WTC11 (cell line): ENCODE measurements around the gene PROX2. TPM values are rescaled to one million over a fixed set of nuclear protein-coding genes. Genes with fewer than 3 reads are reported as not detected.

Experiments
- ATAC-seq: fragments of 200-7000 bp; cut with Tn5 transposase; 2 replicates; pipeline ENCODE4 v1.10.0; 2021; ENCODE audit warnings: mild to moderate bottlenecking, moderate library complexity
- CTCF ChIA-PET: fragments of 300-600 bp; sonication (Branson Sonifier 250); formaldehyde crosslinking; loops from one replicate; lab custom pipeline; 2021; ENCODE audit warnings: antibody characterized with exemption; lab: Charles Lee
- POLR2A ChIA-PET: fragments of 350-600 bp; sonication (Branson Sonifier 250); formaldehyde crosslinking; loops from one replicate; lab custom pipeline; 2021; ENCODE audit warnings: antibody characterized with exemption; lab: Charles Lee
- DNase-seq: peaks from one replicate; pipeline ENCODE4 v3.0.0; 2021; ENCODE audit warnings: low spot score
- H3K27ac Mint-ChIP-seq: 2 replicates; pipeline ENCODE4 v1.8.0; 2021; ENCODE audit warnings: mixed read lengths
- H3K27me3 Mint-ChIP-seq: 2 replicates; pipeline ENCODE4 v1.8.0; 2021; ENCODE audit warnings: low read depth, mild to moderate bottlenecking, moderate library complexity, mixed read lengths
- H3K36me3 Mint-ChIP-seq: 2 replicates; pipeline ENCODE4 v1.8.0; 2021; ENCODE audit warnings: mixed read lengths
- H3K4me1 Mint-ChIP-seq: 2 replicates; pipeline ENCODE4 v1.8.0; 2022; ENCODE audit warnings: mixed read lengths
- H3K4me3 Mint-ChIP-seq: 2 replicates; pipeline ENCODE4 v1.8.0; 2021; ENCODE audit warnings: mild to moderate bottlenecking, moderate library complexity, mixed read lengths
- H3K9me3 Mint-ChIP-seq: 2 replicates; pipeline ENCODE4 v1.8.0; 2021; ENCODE audit warnings: mixed read lengths
- CDX4 ChIP-seq: fragments of 250-450 bp; sonication (Bioruptor Pico); IDR thresholded peaks from 2 replicates; pipeline ENCODE4 v1.9.0; 2021; ENCODE audit warnings: moderate library complexity, mild to moderate bottlenecking, inconsistent platforms, borderline replicate concordance
- CREM ChIP-seq: sonication (generic); formaldehyde crosslinking; IDR thresholded peaks from 2 replicates; pipeline ENCODE4 v1.8.1; 2022; ENCODE audit warnings: mild to moderate bottlenecking, missing genetic modification reagents, moderate library complexity
- CTCF ChIP-seq: fragments of 200-600 bp; IDR thresholded peaks from 2 replicates; pipeline ENCODE4 v1.8.0; 2022; ENCODE audit warnings: antibody characterized with exemption
- E2F4 ChIP-seq: sonication (generic); formaldehyde crosslinking; IDR thresholded peaks from 2 replicates; pipeline ENCODE4 v1.8.1; 2022; ENCODE audit warnings: low read depth, mild to moderate bottlenecking, moderate library complexity, missing genetic modification reagents, borderline replicate concordance
- ERG ChIP-seq: fragments of 250-450 bp; sonication (Bioruptor Pico); IDR thresholded peaks from 2 replicates; pipeline ENCODE4 v1.8.0; 2021; ENCODE audit warnings: mild to moderate bottlenecking
- ETV6 ChIP-seq: sonication (generic); formaldehyde crosslinking; IDR thresholded peaks from 2 replicates; pipeline ENCODE4 v1.8.1; 2022; ENCODE audit warnings: mild to moderate bottlenecking, missing genetic modification reagents
- GABPB1 ChIP-seq: sonication (generic); formaldehyde crosslinking; IDR thresholded peaks from 2 replicates; pipeline ENCODE4 v1.8.1; 2023; ENCODE audit warnings: mild to moderate bottlenecking, missing genetic modification reagents
- GTF2I ChIP-seq: fragments of 250-450 bp; sonication (Bioruptor Pico); conservative IDR thresholded peaks from 2 replicates; pipeline ENCODE4 v1.4.0; 2021; ENCODE audit warnings: mild to moderate bottlenecking
- MAX ChIP-seq: sonication (generic); formaldehyde crosslinking; IDR thresholded peaks from 2 replicates; pipeline ENCODE4 v1.8.0; 2022; ENCODE audit warnings: mild to moderate bottlenecking, missing genetic modification reagents
- NFATC4 ChIP-seq: fragments of 250-450 bp; sonication (Bioruptor Pico); IDR thresholded peaks from 2 replicates; pipeline ENCODE4 v1.9.0; 2021; ENCODE audit warnings: mild to moderate bottlenecking
- PRDM15 ChIP-seq: sonication (generic); formaldehyde crosslinking; IDR thresholded peaks from 2 replicates; pipeline ENCODE4 v1.8.0; 2022; ENCODE audit warnings: missing genetic modification reagents
- PREB ChIP-seq: sonication (generic); formaldehyde crosslinking; IDR thresholded peaks from 2 replicates; pipeline ENCODE4 v1.8.1; 2022; ENCODE audit warnings: mild to moderate bottlenecking, missing genetic modification reagents, moderate library complexity, borderline replicate concordance
- PRRX2 ChIP-seq: fragments of 250-450 bp; sonication (Bioruptor Pico); IDR thresholded peaks from 2 replicates; pipeline ENCODE4 v1.8.0; 2021; ENCODE audit warnings: mild to moderate bottlenecking
- RELA ChIP-seq: sonication (generic); formaldehyde crosslinking; IDR thresholded peaks from 2 replicates; pipeline ENCODE4 v1.8.1; 2022; ENCODE audit warnings: missing genetic modification reagents, mild to moderate bottlenecking, borderline replicate concordance
- STAT6 ChIP-seq: sonication (generic); formaldehyde crosslinking; conservative IDR thresholded peaks from 2 replicates; pipeline ENCODE4 v1.8.1; 2023; ENCODE audit warnings: mild to moderate bottlenecking, low read depth, missing genetic modification reagents, moderate library complexity
- TCF7 ChIP-seq: sonication (generic); formaldehyde crosslinking; IDR thresholded peaks from 2 replicates; pipeline ENCODE4 v1.8.0; 2022; ENCODE audit warnings: mild to moderate bottlenecking, low read depth, missing genetic modification reagents, moderate library complexity
- ZMAT4 ChIP-seq: fragments of 250-450 bp; sonication (Bioruptor Pico); IDR thresholded peaks from 2 replicates; pipeline ENCODE4 v1.9.0; 2021; ENCODE audit warnings: mild to moderate bottlenecking
- ZNF423 ChIP-seq: fragments of 250-450 bp; sonication (Bioruptor Pico); IDR thresholded peaks from 2 replicates; pipeline ENCODE4 v2.1.2; 2022; ENCODE audit warnings: mild to moderate bottlenecking, moderate library complexity
- total RNA-seq: library from RNA; stranded (reverse); gene quantifications from 3 replicates; pipeline ENCODE4 v1.2.3, GENCODE V29; 2021

Gene PROX2
- total RNA-seq, 1 experiment from 2014 or later: 0.04 TPM

- Mint-ChIP-seq H3K4me1 (peaks cover 6% of the 10 kb centered on the region), H3K4me3 (no peak overlapping the region), H3K27ac (no peak overlapping the region), H3K9me3 (no peaks in the 10 kb centered on the region), H3K36me3 (no peaks in the 10 kb centered on the region), H3K27me3 (no peaks in the 10 kb centered on the region)
- ChIA-PET CTCF (interaction anchor here (2.5 kb wide), 1 partner anchor 10 kb away, joined by 11 read pairs; no protein-coding TSS in a partner anchor), POLR2A (no interaction called here)
- TF ChIP-seq MAX (no peak), ZMAT4 (CRISPR knock-in tag) (no peak), ERG (CRISPR knock-in tag) (no peak)
- DNase-seq (no peak), ATAC-seq (no peak)
Observed at GRCh38 chr14:74915826-74916225, 39.9 kb upstream of the PROX2 start.

- ChIA-PET CTCF (interaction anchor here (0.6 kb wide), 1 partner anchor 408 kb away, joined by 3 read pairs; no protein-coding TSS in a partner anchor), POLR2A (no interaction called here)
- ATAC-seq: no peak
- no peak for DNase-seq
- Mint-ChIP-seq H3K9me3 (no peaks in the 10 kb centered on the region), H3K4me3 (no peak overlapping the region), H3K27ac (no peak overlapping the region), H3K36me3 (no peaks in the 10 kb centered on the region), H3K27me3 (no peaks in the 10 kb centered on the region), H3K4me1 (peaks cover 6% of the 10 kb centered on the region)
- TF ChIP-seq STAT6 (CRISPR knock-in tag) (no peak), PREB (CRISPR knock-in tag) (no peak), GTF2I (CRISPR knock-in tag) (no peak), CREM (CRISPR knock-in tag) (no peak), PRRX2 (CRISPR knock-in tag) (no peak), NFATC4 (CRISPR knock-in tag) (no peak), ZNF423 (CRISPR knock-in tag) (no peak), PRDM15 (no peak), ETV6 (CRISPR knock-in tag) (no peak), RELA (CRISPR knock-in tag) (no peak), CTCF (no peak), CDX4 (CRISPR knock-in tag) (no peak), TCF7 (CRISPR knock-in tag) (no peak), GABPB1 (no peak), E2F4 (CRISPR knock-in tag) (no peak)
Observed at GRCh38 chr14:74915426-74915825, 39.5 kb upstream of the PROX2 start.
